Right ventricle myocardium inferior (tissue), 1 donor: ENCODE measurements around the gene MYO1D. TPM values are rescaled to one million over a fixed set of nuclear protein-coding genes. Genes with fewer than 3 reads are reported as not detected.
A peak's percentile ranks its signal among the peaks of the same experiment; 100 is the strongest.
"Not testable (repeated sequence)": the region's sequence is repeated elsewhere in the genome, so short reads cannot be mapped to it uniquely, and the experiment has no call there.

Source experiments
- ATAC-seq: fragments of 200-7000 bp; cut with Tn5 transposase; one replicate; pipeline ENCODE4 v1.9.1; 2020; ENCODE audit warnings: mild to moderate bottlenecking, moderate library complexity
- DNase-seq: peaks from one replicate; pipeline ENCODE4 v3.0.0; 2021; ENCODE audit errors: missing footprints
- intact Hi-C: fragments of 100-400 bp; cut with DNase I; formaldehyde crosslinking; loops from one replicate; pipeline ENCODE4 v1.11.0; 2022
- total RNA-seq: library from RNA; stranded (reverse); fragmentation: NEBNext Ultra II Directional; extraction: Animal tissue kit (Norgen Biotek cat#: 25700); gene quantifications from one replicate; pipeline ENCODE4 v1.2.1, GENCODE V29; 2021
- donor health status: DM: no; HTN: yes; CAD: no; lungs with severe emphysema.

The MYO1D gene
- total RNA-seq, 1 donor from 2014 or later, result 4.7 TPM

DNA sequence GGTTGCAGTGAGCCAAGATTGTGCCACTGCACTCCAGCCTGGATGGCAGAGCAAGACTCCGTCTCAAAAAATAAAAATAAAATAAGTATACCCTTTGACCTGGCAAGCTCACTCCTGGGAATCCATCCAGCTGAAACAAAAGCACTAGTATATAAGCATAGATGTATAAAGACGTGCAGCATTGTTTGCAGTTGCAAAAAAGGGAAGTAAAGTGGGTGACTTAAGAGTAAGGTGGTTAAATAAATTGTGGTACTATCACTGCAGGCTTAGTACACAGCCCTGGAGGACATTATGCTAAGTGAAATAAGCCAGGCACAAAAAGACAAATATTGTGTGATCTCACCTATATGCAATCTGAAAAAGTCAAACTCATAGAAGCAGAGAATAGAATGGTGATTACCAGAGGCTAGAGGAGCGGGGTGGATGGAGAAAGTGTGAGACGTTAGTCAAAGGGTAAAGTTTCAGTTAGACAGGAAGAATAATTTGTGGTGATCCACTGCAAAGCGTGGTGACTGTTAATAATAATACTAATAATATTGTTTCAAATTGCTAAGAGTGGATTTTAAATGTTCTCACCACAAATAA lies 113.0 kb downstream of the MYO1D start:
- no peak for DNase-seq
- intact Hi-C loops, result no loop called here
- no peak for ATAC-seq

- intact Hi-C loops, result loop anchor here (5.0 kb wide), 2 partner anchors 272 to 297 kb away; partner anchors contain the start of gene CDK5R1
- DNase-seq, result no peak
These were observed 117.4 kb downstream of the MYO1D start for GRCh38 chr17:32759476-32759875.

DNA sequence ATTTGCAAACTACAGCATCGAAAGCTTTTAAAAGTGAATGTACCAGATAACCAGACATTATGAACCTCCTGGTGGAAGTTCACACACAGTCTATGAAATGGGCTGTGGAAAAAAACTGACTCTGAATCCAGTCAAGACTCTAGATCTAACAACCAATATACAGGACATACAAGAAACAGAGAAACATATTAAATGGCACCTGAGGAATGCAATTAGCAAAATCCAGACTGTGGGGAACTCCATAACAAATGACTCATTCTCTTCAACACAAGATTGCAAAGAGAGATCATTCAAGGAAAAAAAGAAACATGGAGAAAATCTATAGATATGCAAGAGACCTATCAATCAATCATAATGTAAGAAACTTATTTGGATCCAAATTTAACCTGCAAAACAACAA lies 119.0 kb downstream of the MYO1D start:
- no peak for DNase-seq
- no peak for ATAC-seq
- intact Hi-C loops, result loop anchor here (5.0 kb wide), 2 partner anchors 271 to 296 kb away; partner anchors contain the start of gene CDK5R1

More at GRCh38 chr17:32759476-32759875, 117.4 kb downstream of the MYO1D start:
- no peak for ATAC-seq

DNA sequence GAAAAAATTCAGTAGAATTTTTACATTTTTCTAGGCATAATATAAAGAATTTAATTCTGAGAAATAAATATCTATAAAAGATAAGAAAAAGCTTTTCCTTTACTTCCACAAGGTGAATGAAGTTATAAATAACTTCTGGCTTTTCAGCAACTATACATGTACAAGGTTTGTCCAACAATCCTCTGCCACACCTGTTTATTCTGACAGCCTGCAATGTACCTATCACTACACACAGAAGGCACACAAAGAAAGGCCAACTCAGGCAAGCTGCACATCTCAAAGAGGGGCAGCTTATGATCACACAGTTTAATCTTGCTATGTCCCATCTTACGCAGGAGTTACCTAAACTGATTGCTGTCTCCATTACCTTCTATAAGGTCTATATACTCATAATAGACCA lies 120.2 kb downstream of the MYO1D start:
- intact Hi-C loops, result loop anchor here (5.0 kb wide), 2 partner anchors 269 to 294 kb away; partner anchors contain the start of gene CDK5R1
- DNase-seq (no peak), ATAC-seq (no peak)

DNA sequence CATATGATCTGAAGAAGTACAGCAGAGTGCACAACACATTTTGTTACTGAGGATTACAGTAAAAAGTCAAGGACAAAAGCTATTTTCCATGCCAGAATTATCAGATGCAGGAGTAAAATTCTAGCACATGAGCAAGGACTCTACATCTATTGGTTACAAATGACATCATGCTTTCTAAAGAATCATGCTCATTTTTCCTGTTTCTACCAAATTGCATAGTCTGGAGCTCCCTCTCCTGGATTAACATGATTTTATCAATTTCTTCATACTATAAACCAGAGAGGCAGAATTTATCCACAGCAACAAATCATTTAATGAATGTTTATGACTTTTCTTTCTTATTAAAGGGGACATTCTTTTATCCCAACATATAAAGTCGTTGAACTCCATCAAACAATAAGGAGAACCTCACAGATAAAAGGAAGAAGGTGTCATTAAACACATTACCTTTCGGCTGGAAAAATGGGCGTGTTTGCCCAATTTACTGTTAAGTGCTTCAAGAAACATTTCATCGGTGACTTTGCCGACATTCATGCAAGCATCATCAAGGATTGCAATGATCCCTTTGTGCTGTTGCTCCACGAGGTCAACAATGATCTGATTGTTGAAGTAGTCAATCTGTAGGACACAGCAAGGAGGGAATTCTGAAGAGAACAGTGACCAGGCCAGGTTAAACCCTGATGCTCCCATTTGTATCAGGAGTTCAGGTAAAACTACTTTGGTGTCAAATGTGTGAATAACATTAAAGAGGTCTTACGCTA lies 121.7 kb downstream of the MYO1D start:
- intact Hi-C loops, result loop anchor here (1.0 to 5.0 kb wide), 3 partner anchors 96 to 293 kb away; partner anchors contain the start of gene CDK5R1

GRCh38 chr17:32752934-32753333 lies 124.0 kb downstream of the MYO1D start:
- ATAC-seq, result no peak
- no peak for DNase-seq
- intact Hi-C loops, result no loop called here

More for the DNA sequence above, 121.7 kb downstream of the MYO1D start:
- peak; percentile 59 for ATAC-seq
- DNase-seq, result no peak

GRCh38 chr17:32747856-32748255 lies 129.1 kb downstream of the MYO1D start:
- DNase-seq (no peak), ATAC-seq (no peak)
- intact Hi-C loops, result no loop called here

GRCh38 chr17:32746698-32747097 lies 130.2 kb downstream of the MYO1D start:
- intact Hi-C loops, result no loop called here
- DNase-seq (no peak), ATAC-seq (no peak)

GRCh38 chr17:32746280-32746679 lies 130.6 kb downstream of the MYO1D start:
- intact Hi-C loops, result no loop called here
- ATAC-seq, result no peak
- DNase-seq, result no peak

- no peak for ATAC-seq
- intact Hi-C loops, result no loop called here
- DNase-seq, result no peak
These were observed 134.0 kb downstream of the MYO1D start for GRCh38 chr17:32742681-32743538.

DNA sequence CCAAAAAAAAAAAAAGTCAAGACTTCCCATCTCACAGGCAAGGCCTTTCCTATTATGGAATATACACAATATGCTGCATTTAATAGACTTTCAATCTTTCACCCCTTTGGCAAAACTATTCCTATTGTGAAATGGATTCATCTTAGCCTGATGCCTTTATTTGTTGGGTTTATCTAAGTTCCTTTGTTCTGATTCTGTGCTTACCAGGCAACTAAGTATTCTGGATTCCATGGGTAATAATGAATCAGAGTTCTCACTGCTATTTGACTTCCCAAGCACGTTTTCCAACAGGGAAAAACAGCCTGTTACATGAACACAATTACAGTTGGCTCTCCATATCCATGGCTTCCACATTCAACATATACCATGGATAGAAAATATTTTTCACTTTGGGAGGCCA lies 135.5 kb downstream of the MYO1D start:
- intact Hi-C loops, result no loop called here
- DNase-seq (no peak), ATAC-seq (no peak)

GRCh38 chr17:32739722-32740121 lies 137.2 kb downstream of the MYO1D start:
- ATAC-seq, result no peak
- no peak for DNase-seq
- intact Hi-C loops, result no loop called here

GRCh38 chr17:32739151-32739550 lies 137.8 kb downstream of the MYO1D start:
- ATAC-seq, intact Hi-C loops, DNase-seq: not testable (repeated sequence)

DNA sequence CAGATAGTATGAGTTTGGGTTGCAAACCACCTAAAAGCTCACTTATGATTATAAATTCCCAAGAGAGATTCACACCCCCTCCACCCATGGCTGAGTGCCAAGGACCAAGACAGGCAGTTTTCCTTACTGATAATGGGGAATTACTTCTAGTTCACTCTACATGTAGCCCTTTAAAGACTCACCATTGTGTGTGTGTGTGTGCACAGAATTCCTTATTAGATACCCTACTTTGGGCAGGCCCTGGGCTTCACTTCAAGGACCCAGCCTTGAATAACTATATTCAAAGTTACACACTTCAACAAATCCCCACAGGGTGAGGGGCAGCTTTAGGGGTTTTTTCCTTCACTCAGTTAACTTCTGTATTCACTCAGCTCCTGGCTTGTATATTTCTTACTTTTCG lies 143.5 kb downstream of the MYO1D start:
- DNase-seq (no peak), ATAC-seq (no peak)
- intact Hi-C loops, result no loop called here

DNA sequence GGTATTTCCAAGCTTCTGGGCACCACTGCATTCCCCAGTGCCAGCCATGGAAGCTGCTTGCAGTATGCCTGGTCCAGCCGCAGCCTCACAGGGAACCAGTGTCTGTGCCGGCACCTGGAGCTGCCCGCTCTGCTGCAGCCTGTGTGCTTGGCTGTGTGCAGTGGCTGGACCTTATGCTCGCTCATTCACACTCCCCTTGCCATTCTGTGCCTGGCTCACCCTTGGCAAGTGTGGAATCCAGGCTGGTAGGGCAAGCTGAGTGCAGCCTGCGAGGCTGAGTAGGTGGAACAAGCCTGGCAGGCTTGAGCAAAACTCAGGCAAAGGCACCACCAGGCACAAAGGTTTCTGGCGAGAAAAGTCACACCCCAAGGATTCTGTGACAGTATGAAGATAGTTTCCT lies 144.0 kb downstream of the MYO1D start:
- DNase-seq (no peak), ATAC-seq (no peak)
- intact Hi-C loops, result no loop called here

GRCh38 chr17:32732296-32732642 lies 144.7 kb downstream of the MYO1D start:
- intact Hi-C loops, result no loop called here
- DNase-seq, result no peak
- no peak for ATAC-seq

GRCh38 chr17:32731556-32732295 lies 145.2 kb downstream of the MYO1D start:
- DNase-seq (no peak), ATAC-seq (no peak)
- intact Hi-C loops, result no loop called here

DNA sequence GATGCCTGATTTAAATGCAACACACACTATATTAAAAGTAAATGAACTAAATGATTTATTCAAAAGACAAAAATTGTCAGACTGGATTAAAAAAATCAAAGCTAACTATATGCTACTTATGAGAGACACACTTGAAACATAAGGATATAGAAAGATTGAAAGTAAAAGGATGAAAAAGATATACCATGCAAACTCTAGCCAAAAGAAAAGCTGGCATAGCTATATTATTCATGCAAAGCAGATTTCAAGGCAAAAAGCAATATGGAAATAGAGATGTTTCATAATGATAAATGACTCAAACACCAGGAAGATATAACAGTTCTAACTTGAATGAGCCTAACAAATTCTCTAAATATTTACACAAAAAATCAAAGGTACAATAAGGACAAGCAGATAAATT lies 149.2 kb downstream of the MYO1D start:
- ATAC-seq (no peak), DNase-seq (no peak)
- intact Hi-C loops, result no loop called here

- ATAC-seq, result no peak
- no peak for DNase-seq
- intact Hi-C loops, result no loop called here
These were observed 151.2 kb downstream of the MYO1D start for GRCh38 chr17:32725697-32726096.
